GM18511 (cell line): ENCODE results near the gene MAGIX.

Source experiments
- ATAC-seq: cut with Tn5 transposase; IDR thresholded peaks from one replicate; pipeline ENCODE4 v1.9.1; 2021; ENCODE audit warnings: mild to moderate bottlenecking, moderate library complexity; ENCODE audit not compliant: unreplicated experiment

The MAGIX gene

GRCh38 chrX:49203536-49203935 is 41.0 kb downstream of the MAGIX start:
- ATAC-seq, result no peak

GRCh38 chrX:49204017-49204416 is 41.5 kb downstream of the MAGIX start:
- ATAC-seq, result no peak

- ATAC-seq, result no peak
Measured at GRCh38 chrX:49204709-49205108, 42.2 kb downstream of the MAGIX start.

GRCh38 chrX:49205443-49205842 is 42.9 kb downstream of the MAGIX start:
- no peak for ATAC-seq

DNA sequence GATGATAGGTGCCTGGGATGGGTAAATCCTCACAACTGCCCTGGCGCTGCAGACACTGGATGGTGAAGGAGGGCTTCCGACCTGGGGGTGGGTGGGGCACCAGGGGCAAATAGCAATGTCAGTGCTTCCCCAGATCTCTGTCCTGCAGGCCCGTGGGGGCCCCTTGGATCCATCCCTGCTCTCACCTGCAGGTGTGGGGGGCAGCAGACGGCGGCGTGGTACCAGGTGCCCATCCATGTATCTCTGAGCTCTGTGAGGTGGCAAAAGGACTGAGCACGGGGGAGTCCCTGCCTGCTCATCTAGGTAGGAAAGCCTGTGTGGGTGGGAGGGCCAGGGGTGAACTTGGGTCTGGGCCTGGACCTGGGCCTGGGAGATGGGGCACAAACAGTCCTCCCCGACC is 44.0 kb downstream of the MAGIX start:
- ATAC-seq, result no peak

DNA sequence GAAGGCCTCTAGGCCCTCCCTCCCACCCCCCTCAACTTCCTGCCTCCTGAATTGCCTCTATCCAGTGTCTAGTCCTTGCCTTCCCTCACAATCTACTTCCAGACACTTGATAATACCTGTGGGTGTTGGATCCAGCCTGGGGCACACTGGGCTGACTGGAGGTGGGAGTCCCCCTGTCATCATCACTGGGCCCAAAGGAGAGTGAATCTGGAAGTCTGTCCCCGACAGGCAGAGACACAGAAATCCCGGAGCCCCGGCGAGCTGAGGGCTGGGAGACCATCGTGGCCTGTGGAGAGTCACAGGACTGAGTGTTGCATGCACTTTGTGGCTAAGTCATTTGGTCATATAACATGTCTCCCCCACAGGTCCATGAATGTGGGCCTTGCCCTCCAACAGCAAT is 45.8 kb downstream of the MAGIX start:
- no peak for ATAC-seq

- ATAC-seq, result no peak
Measured at GRCh38 chrX:49209434-49210251, 47.1 kb downstream of the MAGIX start.

- no peak for ATAC-seq
Measured at GRCh38 chrX:49210406-49210805, 47.8 kb downstream of the MAGIX start.

DNA sequence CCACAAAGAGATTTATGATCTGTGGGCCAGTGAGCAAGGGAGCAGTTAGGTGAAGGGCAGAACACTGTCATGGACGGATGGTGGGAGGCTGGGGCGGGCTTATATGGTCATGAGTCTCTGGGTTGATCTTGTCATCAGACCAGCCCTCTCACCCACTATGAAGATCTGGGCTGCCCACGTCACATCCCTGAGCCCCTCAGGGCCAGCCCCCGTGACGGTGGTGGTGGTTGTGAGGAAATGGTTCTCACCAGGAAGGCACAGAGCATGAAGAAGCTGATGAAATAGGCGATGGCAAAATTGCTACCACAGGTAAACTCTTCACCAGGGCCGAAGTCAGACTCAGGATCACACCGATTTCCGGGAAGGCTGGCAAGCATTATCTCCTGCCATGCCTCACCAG is 48.5 kb downstream of the MAGIX start:
- no peak for ATAC-seq

DNA sequence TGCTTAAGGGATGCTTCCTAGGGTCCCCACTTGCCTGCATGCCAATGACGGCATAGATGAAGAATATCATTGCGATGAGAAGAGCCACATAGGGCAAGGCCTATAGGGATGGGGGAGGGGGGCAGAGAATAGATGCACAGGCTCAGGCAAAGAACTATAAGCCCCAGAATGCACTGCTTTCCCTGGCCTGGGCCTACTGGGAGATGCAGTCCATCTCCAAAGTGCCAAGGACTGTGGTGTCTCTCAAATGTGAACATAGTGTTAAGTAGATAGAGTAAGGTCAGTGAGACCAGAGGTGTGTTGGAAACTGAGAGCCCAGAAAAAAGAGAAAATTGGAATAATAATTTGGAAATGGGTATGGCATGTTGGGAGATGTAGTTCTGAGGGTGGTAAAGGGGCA is 49.7 kb downstream of the MAGIX start:
- no peak for ATAC-seq

- no peak for ATAC-seq
Measured at GRCh38 chrX:49212861-49213260, 50.3 kb downstream of the MAGIX start.

DNA sequence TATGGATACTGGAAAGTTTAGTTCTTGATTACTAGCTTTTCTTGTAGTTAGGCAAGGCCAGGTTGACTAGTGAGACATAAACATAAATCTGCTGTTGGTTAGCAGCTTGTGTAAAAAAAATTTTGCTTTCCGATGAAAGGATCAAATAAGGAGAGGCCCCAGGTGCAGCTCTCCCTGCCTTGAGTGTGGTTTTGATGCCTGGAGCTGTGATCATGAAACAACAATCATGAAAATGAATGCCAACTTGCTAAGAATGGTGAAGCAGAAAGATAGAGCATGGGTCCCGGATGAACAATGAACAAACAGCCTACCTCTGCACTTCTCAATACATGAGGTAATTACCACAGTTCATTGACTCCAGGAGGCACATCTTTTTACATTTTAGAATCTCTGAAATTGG is 51.9 kb downstream of the MAGIX start:
- ATAC-seq, result no peak

GRCh38 chrX:49214996-49215526 is 52.5 kb downstream of the MAGIX start:
- ATAC-seq, result no peak
